WI38 (cell line): ENCODE data around the gene CCL17.
"Not testable (repeated sequence)": the region's sequence is repeated elsewhere in the genome, so short reads cannot be mapped to it uniquely, and the experiment has no call there.

Source experiments
- H3K4me3 ChIP-seq: 2 replicates; pipeline ENCODE4 v1.5.1; 2011; ENCODE audit warnings: low read depth, mild to moderate bottlenecking, control low read depth, low read length
- CTCF ChIP-seq: IDR thresholded peaks from 2 replicates; pipeline ENCODE4 v1.5.1; 2012; ENCODE audit warnings: low read depth, mild to moderate bottlenecking, control low read depth, low read length

CCL17 gene

GRCh38 chr16:57435838-57436237 lies 31.3 kb downstream of the CCL17 start:
- TF ChIP-seq CTCF: no peak
- H3K4me3 ChIP-seq: no peak overlapping the region

- H3K4me3 ChIP-seq: not testable (repeated sequence)
These were observed 35.4 kb downstream of the CCL17 start for GRCh38 chr16:57439947-57440346.

- H3K4me3 ChIP-seq: not testable (repeated sequence)
These were observed 36.0 kb downstream of the CCL17 start for GRCh38 chr16:57440551-57440950.

- H3K4me3 ChIP-seq: no peak overlapping the region
- no peak for TF ChIP-seq CTCF
These were observed 40.1 kb downstream of the CCL17 start for GRCh38 chr16:57444711-57445110.

GRCh38 chr16:57445510-57445909 lies 40.9 kb downstream of the CCL17 start:
- no peak overlapping the region for H3K4me3 ChIP-seq
- no peak for TF ChIP-seq CTCF

GRCh38 chr16:57446531-57447185 lies 42.1 kb downstream of the CCL17 start:
- peak overlapping the region; percentile 94 for H3K4me3 ChIP-seq
- TF ChIP-seq CTCF: no peak

- peak within 1 kb of the TSS; percentile 94 for H3K4me3 ChIP-seq
- TF ChIP-seq CTCF: no peak
These were observed 42.8 kb downstream of the CCL17 start, which contains the start of the genes CIAPIN1 and COQ9 for GRCh38 chr16:57447186-57447962. Gene CIAPIN1, minus strand, starts transcription at chr16:57447385. Its CDS starts 6,457 bp downstream, at chr16:57440928. Gene COQ9, plus strand, starts transcription at chr16:57447479. Its CDS starts 27 bp downstream, at chr16:57447506.

GRCh38 chr16:57452021-57452420 lies 47.5 kb downstream of the CCL17 start:
- no peak for TF ChIP-seq CTCF
- no peak overlapping the region for H3K4me3 ChIP-seq
